SK-N-SH (cell line): ENCODE measurements around the gene MSS51. TPM values are rescaled to one million over a fixed set of nuclear protein-coding genes. Genes with fewer than 3 reads are reported as not detected.
"Not testable (repeated sequence)": the region's sequence is repeated elsewhere in the genome, so short reads cannot be mapped to it uniquely, and the experiment has no call there.

Experiments
- CTCF ChIA-PET: fragments of 300-600, 350-600 bp; formaldehyde crosslinking; extraction: SDS; loops from one replicate; lab custom pipeline; 2021; lab: Yijun Ruan, JAX
- POLR2A ChIA-PET: fragments of 350-600 bp; sonication (Branson Sonifier 250); formaldehyde crosslinking; extraction: SDS; loops from one replicate; lab custom pipeline; 2020; ENCODE audit warnings: antibody characterized with exemption, inconsistent platforms; lab: Yijun Ruan, JAX
- DNase-seq: peaks from one replicate; pipeline ENCODE4 v3.0.0; 2012
- H2AFZ ChIP-seq: fragments of 200-600 bp; sonication (generic); 2 replicates; pipeline ENCODE4 v1.8.1; 2016; ENCODE audit warnings: antibody characterized with exemption, mild to moderate bottlenecking, low read depth
- H3F3A ChIP-seq: fragments of 200-600 bp; sonication (generic); replicated peaks from 2 replicates; pipeline ENCODE3; 2016; ENCODE audit warnings: antibody characterized with exemption, mild to moderate bottlenecking; ENCODE audit not compliant: insufficient read depth
- H3K27ac ChIP-seq, 2 experiments: fragments of 200-500 bp in 1 of 2; fragments of 200-600 bp in 1 of 2; sonication (Bioruptor generic) in 1 of 2; sonication (generic), shearing (Covaris generic) in 1 of 2; 2 replicates each; pipeline versions ENCODE4 v1.5.1 to v1.6.1; 2014 to 2016; ENCODE audit warnings: low read depth in 2 of 2, inconsistent platforms in 1 of 2, low read length in 1 of 2, mild to moderate bottlenecking in 1 of 2, mixed read lengths in 1 of 2
- H3K27me3 ChIP-seq: fragments of 200-600 bp; sonication (generic), shearing (Covaris generic); 2 replicates; pipeline ENCODE4 v1.6.1; 2016; ENCODE audit warnings: mixed run types; ENCODE audit not compliant: insufficient read depth
- H3K36me3 ChIP-seq, 2 experiments: fragments of 200-500 bp in 1 of 2; fragments of 200-600 bp in 1 of 2; sonication (Bioruptor generic) in 1 of 2; sonication (generic) in 1 of 2; replicated peaks in 1 of 2; 2 replicates each; pipeline versions ENCODE3 to v1.5.1; 2014 to 2016; ENCODE audit warnings: low read length in 1 of 2, mild to moderate bottlenecking in 1 of 2; ENCODE audit not compliant: insufficient read depth in 2 of 2, control insufficient read depth in 1 of 2
- H3K4me1 ChIP-seq, 2 experiments: fragments of 200-500 bp in 1 of 2; fragments of 200-600 bp in 1 of 2; sonication (Bioruptor generic) in 1 of 2; sonication (generic), shearing (Covaris generic) in 1 of 2; 2 replicates each; pipeline versions ENCODE4 v1.5.1 to v1.6.1; 2014 to 2016; ENCODE audit warnings: low read depth in 1 of 2, low read length in 1 of 2, mixed run types in 1 of 2; ENCODE audit not compliant: insufficient read depth in 2 of 2, control insufficient read depth in 1 of 2
- H3K4me2 ChIP-seq: fragments of 200-600 bp; sonication (generic), shearing (Covaris generic); 2 replicates; pipeline ENCODE4 v1.6.1; 2017; ENCODE audit warnings: mixed run types
- H3K4me3 ChIP-seq, 2 experiments: fragments of 200-500 bp in 1 of 2; fragments of 200-600 bp in 1 of 2; sonication (Bioruptor generic) in 1 of 2; sonication (generic), shearing (Covaris generic) in 1 of 2; 2 replicates each; pipeline versions ENCODE4 v1.5.1 to v1.8.1; 2014 to 2016; ENCODE audit warnings: low read depth in 2 of 2, inconsistent platforms in 1 of 2, low read length in 1 of 2, mild to moderate bottlenecking in 1 of 2, mixed read lengths in 1 of 2, moderate library complexity in 1 of 2
- H3K79me2 ChIP-seq: fragments of 200-600 bp; sonication (generic); 2 replicates; pipeline ENCODE4 v1.8.1; 2017; ENCODE audit warnings: mild to moderate bottlenecking; ENCODE audit not compliant: insufficient read depth
- H3K9ac ChIP-seq: fragments of 200-600 bp; sonication (generic); 2 replicates; pipeline ENCODE4 v1.6.1; 2017; ENCODE audit warnings: mixed run types
- H3K9me2 ChIP-seq: fragments of 200-600 bp; sonication (generic); 2 replicates; pipeline ENCODE4 v1.6.1; 2017; ENCODE audit warnings: mixed run types
- H3K9me3 ChIP-seq: fragments of 200-600 bp; sonication (generic); 2 replicates; pipeline ENCODE4 v1.6.1; 2017; ENCODE audit warnings: mixed run types, mild to moderate bottlenecking, moderate library complexity
- H4K20me1 ChIP-seq: fragments of 200-600 bp; sonication (generic); 2 replicates; pipeline ENCODE4 v1.6.1; 2017; ENCODE audit warnings: mild to moderate bottlenecking, mixed run types; ENCODE audit not compliant: insufficient read depth
- FOSL2 ChIP-seq: IDR thresholded peaks from 2 replicates; pipeline ENCODE4 v1.4.0; 2012; ENCODE audit warnings: low read depth, mild to moderate bottlenecking, moderate library complexity, borderline replicate concordance
- FOXM1 ChIP-seq: IDR thresholded peaks from 2 replicates; pipeline ENCODE4 v1.4.0; 2012; ENCODE audit warnings: low read depth, mild to moderate bottlenecking
- GABPA ChIP-seq: IDR thresholded peaks from 2 replicates; pipeline ENCODE4 v1.4.0; 2012; ENCODE audit warnings: low read depth, mild to moderate bottlenecking
- GATA2 ChIP-seq: sonication (generic); formaldehyde crosslinking; IDR thresholded peaks from 2 replicates; pipeline ENCODE4 v1.5.0; 2020; ENCODE audit warnings: mild to moderate bottlenecking, missing genetic modification reagents
- MEF2A ChIP-seq: IDR thresholded peaks from 2 replicates; pipeline ENCODE4 v1.4.0; 2012; ENCODE audit warnings: low read depth, borderline replicate concordance
- PBX3 ChIP-seq: IDR thresholded peaks from 2 replicates; pipeline ENCODE4; 2012
- POLR2AphosphoS5 ChIP-seq: IDR thresholded peaks from 2 replicates; pipeline ENCODE4 v1.6.1; 2012; ENCODE audit warnings: low read depth, low read length
- RAD21 ChIP-seq: IDR thresholded peaks from 2 replicates; pipeline ENCODE4 v1.6.1; 2012; ENCODE audit warnings: mild to moderate bottlenecking, low read length
- RXRA ChIP-seq: IDR thresholded peaks from 2 replicates; pipeline ENCODE4 v1.4.0; 2012; ENCODE audit warnings: low read depth, mild to moderate bottlenecking, borderline replicate concordance
- SIN3A ChIP-seq: IDR thresholded peaks from 2 replicates; pipeline ENCODE4 v1.6.1; 2012; ENCODE audit warnings: low read depth, mild to moderate bottlenecking, low read length, moderate library complexity, borderline replicate concordance
- TEAD4 ChIP-seq: IDR thresholded peaks from 2 replicates; pipeline ENCODE4 v1.4.0; 2012; ENCODE audit warnings: mild to moderate bottlenecking, borderline replicate concordance; ENCODE audit not compliant: insufficient read depth
- WGBS: methylation state at CpG from one replicate; pipeline ENCODE4 v1.1.6; 2017; ENCODE audit warnings: low lambda C conversion rate; 5-methylcytosine and 5-hydroxymethylcytosine counted together
- polyA plus RNA-seq, 3 experiments: library from polyadenylated mRNA; depleted of rRNA; stranded (reverse); fragments of >200 nt; gene quantifications; 2 replicates each; pipeline ENCODE4 v1.2.3, GENCODE V29; 2012
- TF ChIP-seq, protein P1 (sequence below): fragments of 200-600 bp; sonication (generic); IDR thresholded peaks from 2 replicates; pipeline ENCODE4 v1.6.1; 2017; ENCODE audit warnings: antibody characterized with exemption, mild to moderate bottlenecking, moderate library complexity
- TF ChIP-seq, protein P2 (sequence below): fragments of 150-350 bp; IDR thresholded peaks from 2 replicates; pipeline ENCODE4 v1.6.1; 2017; ENCODE audit warnings: antibody characterized with exemption, low read length, low read depth, borderline replicate concordance

The MSS51 gene
- polyA plus RNA-seq, 1 of the 3 experiments (the other 2 are of a cell fraction) = 0.95 TPM

DNA sequence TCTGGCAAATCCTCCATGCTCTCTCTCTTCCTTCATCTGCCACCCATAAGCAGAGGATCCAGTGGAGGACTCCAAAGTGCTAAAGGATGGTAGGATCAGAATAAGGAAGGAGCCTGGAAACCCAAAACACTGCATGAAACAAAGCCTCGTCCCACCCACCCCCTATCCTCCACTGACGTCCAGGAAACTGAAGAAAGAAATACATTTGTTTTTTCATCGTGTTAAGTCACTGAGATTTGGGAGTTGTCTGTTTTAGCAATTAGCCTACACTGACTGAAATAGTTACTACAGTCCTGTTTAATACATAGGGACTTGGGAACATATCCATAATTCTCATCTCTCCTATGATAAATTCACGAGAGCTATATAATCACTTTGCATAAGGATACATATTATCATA, 34.3 kb downstream of the MSS51 start:
- H3K27ac ChIP-seq = no peak overlapping the region

DNA sequence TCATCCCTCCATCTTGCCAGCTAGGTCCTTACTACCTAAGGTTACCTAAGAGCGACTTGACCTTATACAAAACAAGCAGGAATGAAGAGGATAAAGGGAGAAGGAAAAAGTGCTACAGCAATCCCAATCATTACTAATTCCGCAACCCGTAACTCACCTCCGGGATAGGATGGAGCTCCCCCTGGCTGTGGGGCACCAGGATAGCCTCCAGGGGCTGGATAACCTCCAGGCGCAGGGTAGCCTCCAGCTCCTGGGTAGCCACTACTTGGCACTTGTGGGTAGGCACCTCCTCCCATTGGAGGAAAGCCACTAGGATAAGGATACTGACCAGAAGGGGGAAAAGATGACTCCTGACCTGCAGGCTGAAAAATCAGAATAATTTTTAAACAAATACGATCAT, 35.3 kb downstream of the MSS51 start:
- Histone ChIP-seq H3K9me2 (no peaks in the 10 kb centered on the region), H3K9me3 (no peaks in the 10 kb centered on the region), H2AFZ (no peak overlapping the region), H3K36me3 (peaks cover 29 to 39% of the 10 kb centered on the region in 2 experiments), H3K27ac (no peak overlapping the region), H3K4me1 (no peaks in the 10 kb centered on the region), H3K79me2 (peaks cover 78% of the 10 kb centered on the region), H3F3A (no peaks in the 10 kb centered on the region), H3K9ac (no peak overlapping the region), H4K20me1 (peaks cover 31% of the 10 kb centered on the region), H3K27me3 (no peaks in the 10 kb centered on the region), H3K4me2 (no peak overlapping the region), H3K4me3 (no peak overlapping the region)
- 96% methylated on average over 6 of the region's 6 CpGs for WGBS
- TF ChIP-seq SIN3A (no peak), RXRA (no peak), POLR2AphosphoS5 (no peak), GABPA (no peak), TEAD4 (no peak), PBX3 (no peak), FOSL2 (no peak)
- TF ChIP-seq, protein P1, sequence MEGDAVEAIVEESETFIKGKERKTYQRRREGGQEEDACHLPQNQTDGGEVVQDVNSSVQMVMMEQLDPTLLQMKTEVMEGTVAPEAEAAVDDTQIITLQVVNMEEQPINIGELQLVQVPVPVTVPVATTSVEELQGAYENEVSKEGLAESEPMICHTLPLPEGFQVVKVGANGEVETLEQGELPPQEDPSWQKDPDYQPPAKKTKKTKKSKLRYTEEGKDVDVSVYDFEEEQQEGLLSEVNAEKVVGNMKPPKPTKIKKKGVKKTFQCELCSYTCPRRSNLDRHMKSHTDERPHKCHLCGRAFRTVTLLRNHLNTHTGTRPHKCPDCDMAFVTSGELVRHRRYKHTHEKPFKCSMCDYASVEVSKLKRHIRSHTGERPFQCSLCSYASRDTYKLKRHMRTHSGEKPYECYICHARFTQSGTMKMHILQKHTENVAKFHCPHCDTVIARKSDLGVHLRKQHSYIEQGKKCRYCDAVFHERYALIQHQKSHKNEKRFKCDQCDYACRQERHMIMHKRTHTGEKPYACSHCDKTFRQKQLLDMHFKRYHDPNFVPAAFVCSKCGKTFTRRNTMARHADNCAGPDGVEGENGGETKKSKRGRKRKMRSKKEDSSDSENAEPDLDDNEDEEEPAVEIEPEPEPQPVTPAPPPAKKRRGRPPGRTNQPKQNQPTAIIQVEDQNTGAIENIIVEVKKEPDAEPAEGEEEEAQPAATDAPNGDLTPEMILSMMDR = peak; percentile 32
- ChIA-PET CTCF (interaction anchor here (0.9 to 1.4 kb wide), 2 partner anchors 16 to 134 kb away, joined by 4 to 5 read pairs; no protein-coding TSS in a partner anchor), POLR2A (no interaction called here)
- DNase-seq = no peak

More for the DNA sequence above, 34.3 kb downstream of the MSS51 start:
- Histone ChIP-seq H3K4me2 (no peak overlapping the region), H4K20me1 (peaks cover 39% of the 10 kb centered on the region), H3K9me3 (no peaks in the 10 kb centered on the region), H2AFZ (no peak overlapping the region), H3F3A (no peaks in the 10 kb centered on the region), H3K4me3 (no peak overlapping the region), H3K27me3 (no peaks in the 10 kb centered on the region), H3K9me2 (no peaks in the 10 kb centered on the region), H3K9ac (no peak overlapping the region), H3K79me2 (peaks cover 82% of the 10 kb centered on the region), H3K4me1 (no peaks in the 10 kb centered on the region), H3K36me3 (peaks cover 29 to 42% of the 10 kb centered on the region in 2 experiments)
- WGBS = 93% methylated on average over 4 of the region's 4 CpGs
- TF ChIP-seq GATA2 (CRISPR knock-in tag) (no peak), FOXM1 (no peak), MEF2A (no peak), RAD21 (no peak), POLR2AphosphoS5 (no peak), PBX3 (no peak), RXRA (no peak)
- TF ChIP-seq, protein P2, sequence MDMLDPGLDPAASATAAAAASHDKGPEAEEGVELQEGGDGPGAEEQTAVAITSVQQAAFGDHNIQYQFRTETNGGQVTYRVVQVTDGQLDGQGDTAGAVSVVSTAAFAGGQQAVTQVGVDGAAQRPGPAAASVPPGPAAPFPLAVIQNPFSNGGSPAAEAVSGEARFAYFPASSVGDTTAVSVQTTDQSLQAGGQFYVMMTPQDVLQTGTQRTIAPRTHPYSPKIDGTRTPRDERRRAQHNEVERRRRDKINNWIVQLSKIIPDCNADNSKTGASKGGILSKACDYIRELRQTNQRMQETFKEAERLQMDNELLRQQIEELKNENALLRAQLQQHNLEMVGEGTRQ = no peak
- ChIA-PET CTCF (no interaction called here), POLR2A (no interaction called here)
- no peak for DNase-seq

GRCh38 chr10:73394325-73394724, 39.0 kb downstream of the MSS51 start:
- Histone ChIP-seq H3K36me3 (peaks cover 30 to 57% of the 10 kb centered on the region in 2 experiments), H3K79me2 (peaks cover 59% of the 10 kb centered on the region)
- H3K9me2 ChIP-seq, H3K4me2 ChIP-seq, DNase-seq, H4K20me1 ChIP-seq, CTCF ChIA-PET, H2AFZ ChIP-seq, POLR2A ChIA-PET, H3K27ac ChIP-seq, H3K9me3 ChIP-seq, H3K27me3 ChIP-seq, H3K9ac ChIP-seq, H3K4me3 ChIP-seq, H3K4me1 ChIP-seq, H3F3A ChIP-seq: not testable (repeated sequence)
- WGBS = 93% methylated on average over 3 of the region's 4 CpGs
